HepG2 (cell line): ENCODE results near the gene DTNA. TPM values are rescaled to one million over a fixed set of nuclear protein-coding genes. Genes with fewer than 3 reads are reported as not detected.

Experiments used
- ATAC-seq: fragments of 200-7000 bp; cut with Tn5 transposase; 3 replicates; pipeline ENCODE4 v1.9.1; 2020; ENCODE audit warnings: mild to moderate bottlenecking, moderate library complexity
- BruUV-seq: library from RNA; stranded (reverse); fragments of 400-500 nt; replicated peaks from 2 replicates; lab custom pipeline; 2021; lab: Mats Ljungman, UMichigan
- CTCF ChIA-PET: fragments of 300-600 bp; formaldehyde crosslinking; extraction: SDS; loops from one replicate; lab custom pipeline; 2021; ENCODE audit warnings: low total read pairs, inconsistent platforms, low intra/inter-chr PET ratio; lab: Yijun Ruan, JAX
- POLR2A ChIA-PET: fragments of 350-600 bp; sonication (Branson Sonifier 250); formaldehyde crosslinking; loops from one replicate; lab custom pipeline; 2020; ENCODE audit warnings: antibody characterized with exemption, inconsistent platforms; lab: Yijun Ruan, JAX
- DNase-seq: peaks from one replicate; pipeline ENCODE4 v3.0.0-alpha.2; 2015; ENCODE audit warnings: low spot score
- FAIRE-seq: peaks from 3 replicates; lab custom pipeline; 2011; peaks lifted over from hg19 to GRCh38; lab: Jason Lieb, UNC
- H2AFZ ChIP-seq: one replicate; pipeline ENCODE4 v1.6.1; 2011; ENCODE audit warnings: low read length, inconsistent platforms
- H3K27ac ChIP-seq: fragments of 300-600 bp; 3 replicates; pipeline ENCODE4 v1.8.0; 2011; ENCODE audit warnings: mixed run types, mild to moderate bottlenecking, mixed read lengths, low read length, inconsistent platforms; ENCODE audit not compliant: insufficient read depth; ENCODE audit errors: extremely low read length
- H3K27me3 ChIP-seq, 2 experiments: fragments of 200-600 bp in 1 of 2; 2 replicates in 1 of 2; 3 replicates in 1 of 2; pipeline versions ENCODE4 v1.6.0 to v1.8.0; 2011; ENCODE audit warnings: low read length in 2 of 2, mild to moderate bottlenecking in 2 of 2, moderate library complexity in 2 of 2, inconsistent platforms in 1 of 2; ENCODE audit not compliant: insufficient read depth in 2 of 2, control insufficient read depth in 1 of 2
- H3K36me3 ChIP-seq, 2 experiments: fragments of 200-600 bp in 1 of 2; replicated peaks in 1 of 2; 2 replicates in 1 of 2; 3 replicates in 1 of 2; pipeline versions ENCODE4 v1.5.1 to v1.8.0; 2011; ENCODE audit warnings: low read length in 2 of 2, inconsistent platforms in 1 of 2; ENCODE audit not compliant: insufficient read depth in 2 of 2, control insufficient read depth in 1 of 2
- H3K4me1 ChIP-seq: 2 replicates; pipeline ENCODE4 v1.5.1; 2012; ENCODE audit warnings: low read length, inconsistent platforms; ENCODE audit not compliant: insufficient read depth
- H3K4me2 ChIP-seq: 2 replicates; pipeline ENCODE4 v1.6.0; 2011; ENCODE audit warnings: low read depth, low read length, inconsistent platforms
- H3K4me3 ChIP-seq, 3 experiments: fragments of 200-600 bp in 1 of 3; sonication (generic), shearing (Covaris generic) in 1 of 3; replicated peaks in 1 of 3; 2 replicates each; pipeline ENCODE4 v1.5.1; 2011 to 2016; ENCODE audit warnings: low read length in 3 of 3, inconsistent platforms in 2 of 3, low read depth in 2 of 3, mild to moderate bottlenecking in 2 of 3, control low read depth in 1 of 3, mixed read lengths in 1 of 3; ENCODE audit not compliant: insufficient read depth in 1 of 3
- H3K79me2 ChIP-seq: one replicate; pipeline ENCODE4 v1.6.1; 2011; ENCODE audit warnings: low read length, inconsistent platforms; ENCODE audit not compliant: insufficient read depth
- H3K9ac ChIP-seq: 2 replicates; pipeline ENCODE4 v1.6.0; 2011; ENCODE audit warnings: mild to moderate bottlenecking, low read depth, low read length, inconsistent platforms; ENCODE audit not compliant: insufficient read depth
- H3K9me3 ChIP-seq: 2 replicates; pipeline ENCODE4 v1.5.1; 2012; ENCODE audit warnings: mild to moderate bottlenecking, low read length
- H4K20me1 ChIP-seq: 2 replicates; pipeline ENCODE4 v1.6.0; 2011; ENCODE audit warnings: inconsistent platforms, mild to moderate bottlenecking, low read length, moderate library complexity; ENCODE audit not compliant: insufficient read depth
- CENPBD1 ChIP-seq: sonication (generic); formaldehyde crosslinking; IDR thresholded peaks from 2 replicates; pipeline ENCODE4 v1.8.0; 2022; ENCODE audit warnings: missing genetic modification reagents, low read depth, mild to moderate bottlenecking, borderline replicate concordance
- DBP ChIP-seq: sonication (generic); formaldehyde crosslinking; IDR thresholded peaks from 2 replicates; pipeline ENCODE4 v1.4.0; 2020; ENCODE audit warnings: missing genetic modification reagents; ENCODE audit errors: not compliant biosample characterization
- IRF2 ChIP-seq: IDR thresholded peaks from 2 replicates; pipeline ENCODE4 v1.6.1; 2018; ENCODE audit warnings: missing genetic modification reagents, missing compliant biosample characterization
- ISL2 ChIP-seq: sonication (generic); formaldehyde crosslinking; IDR thresholded peaks from 2 replicates; pipeline ENCODE4 v1.5.0; 2020; ENCODE audit warnings: missing genetic modification reagents
- MXD3 ChIP-seq: IDR thresholded peaks from 2 replicates; pipeline ENCODE4 v1.6.1; 2016; ENCODE audit warnings: mild to moderate bottlenecking, missing biosample characterization, missing genetic modification reagents
- PAF1 ChIP-seq: IDR thresholded peaks from 2 replicates; pipeline ENCODE4 v1.6.1; 2016; ENCODE audit warnings: missing genetic modification reagents, missing compliant biosample characterization
- RFX3 ChIP-seq: IDR thresholded peaks from 2 replicates; pipeline ENCODE4 v1.6.1; 2016; ENCODE audit warnings: missing biosample characterization, missing genetic modification reagents
- SMARCC2 ChIP-seq: fragments of 450-650 bp; IDR thresholded peaks from 2 replicates; pipeline ENCODE4 v1.6.1; 2017; ENCODE audit warnings: antibody characterized with exemption, mild to moderate bottlenecking
- SP2 ChIP-seq: sonication (generic); formaldehyde crosslinking; IDR thresholded peaks from 2 replicates; pipeline ENCODE4 v1.5.1; 2020; ENCODE audit warnings: mild to moderate bottlenecking, missing genetic modification reagents
- SRSF4 ChIP-seq: fragments of 200-400 bp; formaldehyde crosslinking; IDR thresholded peaks from one replicate; pipeline ENCODE4 v1.6.1; 2018; ENCODE audit warnings: mild to moderate bottlenecking, low read depth, low read length, moderate library complexity; ENCODE audit not compliant: poor library complexity, severe bottlenecking
- ZBTB1 ChIP-seq: sonication (generic); formaldehyde crosslinking; IDR thresholded peaks from 2 replicates; pipeline ENCODE4 v1.4.0; 2020; ENCODE audit warnings: missing genetic modification reagents, borderline replicate concordance
- ZEB1 ChIP-seq: IDR thresholded peaks from 2 replicates; pipeline ENCODE4 v1.6.1; 2012; ENCODE audit warnings: mild to moderate bottlenecking, low read depth, inconsistent platforms; ENCODE audit not compliant: insufficient replicate concordance
- ZNF12 ChIP-seq: sonication (generic); formaldehyde crosslinking; IDR thresholded peaks from 2 replicates; pipeline ENCODE4 v1.5.0; 2020; ENCODE audit warnings: missing genetic modification reagents
- ZNF260 ChIP-seq: sonication (generic); formaldehyde crosslinking; IDR thresholded peaks from 2 replicates; pipeline ENCODE4 v1.4.0; 2020; ENCODE audit warnings: missing genetic modification reagents, low read depth, mild to moderate bottlenecking, borderline replicate concordance
- ZNF274 ChIP-seq: sonication (generic); formaldehyde crosslinking; IDR thresholded peaks from 2 replicates; pipeline ENCODE4 v1.5.1; 2020; ENCODE audit warnings: mild to moderate bottlenecking, missing genetic modification reagents
- ZNF569 ChIP-seq: sonication (generic); formaldehyde crosslinking; IDR thresholded peaks from 2 replicates; pipeline ENCODE4 v1.5.0; 2020; ENCODE audit warnings: mild to moderate bottlenecking, missing genetic modification reagents, moderate library complexity, borderline replicate concordance
- ZNF670 ChIP-seq: sonication (generic); formaldehyde crosslinking; IDR thresholded peaks from 2 replicates; pipeline ENCODE4 v1.8.0; 2022; ENCODE audit warnings: mild to moderate bottlenecking, missing genetic modification reagents, borderline replicate concordance
- ZNF720 ChIP-seq: sonication (generic); formaldehyde crosslinking; IDR thresholded peaks from 2 replicates; pipeline ENCODE4 v1.4.0; 2020; ENCODE audit warnings: missing genetic modification reagents
- ZNF724P ChIP-seq: sonication (generic); formaldehyde crosslinking; IDR thresholded peaks from 2 replicates; pipeline ENCODE4 v1.8.0; 2022; ENCODE audit warnings: missing genetic modification reagents, borderline replicate concordance
- WGBS: methylation state at CpG from one replicate; pipeline ENCODE4 v1.1.6; 2017; ENCODE audit warnings: low lambda C conversion rate; 5-methylcytosine and 5-hydroxymethylcytosine counted together
- in situ Hi-C: cut with HindIII; loops from 2 replicates; pipeline ENCODE4 v1.10.0; 2017; ENCODE audit warnings: low pct_unique_long_range_greater_than_20kb; ENCODE audit not compliant: extremely low pct_ligation_motif_present
- intact Hi-C: fragments of 100-400 bp; cut with micrococcal nuclease; formaldehyde crosslinking; loops from one replicate; pipeline ENCODE4 v1.10.0; 2022; ENCODE audit not compliant: unreplicated experiment
- polyA plus RNA-seq, 8 experiments: library from polyadenylated mRNA; depleted of rRNA in 3 of 8; stranded (reverse) in 7 of 8; unstranded in 1 of 8; fragments of >200 nt; fragmentation: Illumina TruSeq in 4 of 8; extraction: Trizol in 4 of 8; gene quantifications; 2 replicates each; pipeline versions ENCODE4 v1.2.1 to v1.2.3, GENCODE V29; 2011 to 2016; ENCODE audit warnings: low read depth in 4 of 8, missing spikeins in 1 of 8, mixed read lengths in 1 of 8; ENCODE audit not compliant: insufficient read depth in 1 of 8
- total RNA-seq, 5 experiments: library from RNA; depleted of rRNA; stranded (reverse); fragments of >200 nt; fragmentation: Illumina TruSeq; extraction: Trizol; gene quantifications; 2 replicates each; pipeline ENCODE4 v1.2.3, GENCODE V29; 2016; ENCODE audit warnings: low read depth in 1 of 5

Gene DTNA
- total and polyA plus RNA-seq, 2 of the 13 experiments (the other 11 are each of a cell fraction or from before 2014, with no cell fraction given), result 8.5 to 29.0 TPM

- POLR2A ChIA-PET, result no interaction called here
- Histone ChIP-seq H3K79me2 (no peaks in the 10 kb centered on the region), H3K27ac (no peak overlapping the region), H3K27me3 (no peaks in the 10 kb centered on the region), H3K9ac (no peak overlapping the region), H4K20me1 (no peaks in the 10 kb centered on the region), H3K9me3 (no peaks in the 10 kb centered on the region), H3K4me3 (no peak overlapping the region), H3K4me1 (peaks cover 8% of the 10 kb centered on the region), H3K4me2 (no peak overlapping the region), H2AFZ (no peak overlapping the region), H3K36me3 (no peaks in the 10 kb centered on the region)
- DNase-seq (no peak), ATAC-seq (no peak), FAIRE-seq (no peak)
- in situ Hi-C loops, result no loop called here
- BruUV-seq, result no TSS peak
- no peak for TF ChIP-seq ZNF670 (CRISPR knock-in tag)
- TF ChIP-seq RFX3 (CRISPR knock-in tag), result no peak
- no peak for TF ChIP-seq ZNF12 (CRISPR knock-in tag)
- no peak for TF ChIP-seq ZNF274
- TF ChIP-seq ZBTB1 (CRISPR knock-in tag), result no peak
- no peak for TF ChIP-seq PAF1
- no peak for TF ChIP-seq IRF2 (CRISPR knock-in tag)
- TF ChIP-seq SMARCC2, result no peak
- TF ChIP-seq SRSF4, result no peak
- TF ChIP-seq ZNF569, result no peak
- TF ChIP-seq SP2 (CRISPR knock-in tag), result no peak
- WGBS, result 96% methylated on average over 3 of the region's 3 CpGs
- CTCF ChIA-PET, result no interaction called here
- intact Hi-C loops, result no loop called here
These were observed 30.6 kb downstream of the DTNA start for GRCh38 chr18:34740724-34741123.

- Histone ChIP-seq H3K9ac (no peak overlapping the region), H3K4me3 (no peak overlapping the region), H2AFZ (no peak overlapping the region), H3K36me3 (no peaks in the 10 kb centered on the region), H4K20me1 (no peaks in the 10 kb centered on the region), H3K4me1 (peaks cover 8% of the 10 kb centered on the region), H3K79me2 (no peaks in the 10 kb centered on the region), H3K27ac (no peak overlapping the region), H3K4me2 (no peak overlapping the region), H3K9me3 (no peaks in the 10 kb centered on the region), H3K27me3 (no peaks in the 10 kb centered on the region)
- FAIRE-seq (no peak), ATAC-seq (no peak), DNase-seq (no peak)
- in situ Hi-C loops (no loop called here), intact Hi-C loops (no loop called here)
- BruUV-seq, result no TSS peak
- POLR2A ChIA-PET, result no interaction called here
- CTCF ChIA-PET, result no interaction called here
- 23% methylated on average over 1 of the region's 1 CpG for WGBS
- no peak for TF ChIP-seq ZNF720 (CRISPR knock-in tag)
- no peak for TF ChIP-seq MXD3 (CRISPR knock-in tag)
- no peak for TF ChIP-seq ISL2 (CRISPR knock-in tag)
- no peak for TF ChIP-seq ZNF724P (CRISPR knock-in tag)
- TF ChIP-seq ZNF260, result no peak
- TF ChIP-seq CENPBD1, result no peak
- no peak for TF ChIP-seq ZEB1
- no peak for TF ChIP-seq DBP (CRISPR knock-in tag)
- TF ChIP-seq IRF2 (CRISPR knock-in tag), result no peak
These were observed 31.3 kb downstream of the DTNA start for GRCh38 chr18:34741401-34741800.
